NOMO-1 treated with DMSO at 0.1 percent for 48 hours (cell line): ENCODE data around the gene TRIM7.
A peak's percentile ranks its signal among the peaks of the same experiment; 100 is the strongest.
"Not testable (repeated sequence)": the region's sequence is repeated elsewhere in the genome, so short reads cannot be mapped to it uniquely, and the experiment has no call there.

Source experiments
- DNase-seq: peaks from one replicate; lab custom pipeline; 2025; ENCODE audit not compliant: unreplicated experiment; lab: John Stamatoyannopoulos, UW

TRIM7 gene

GRCh38 chr5:181156758-181157157, 48.2 kb downstream of the TRIM7 start:
- no peak for DNase-seq

GRCh38 chr5:181153814-181154213, 51.2 kb downstream of the TRIM7 start:
- DNase-seq: peak; percentile 14

GRCh38 chr5:181152406-181152805, 52.6 kb downstream of the TRIM7 start:
- no peak for DNase-seq

DNA sequence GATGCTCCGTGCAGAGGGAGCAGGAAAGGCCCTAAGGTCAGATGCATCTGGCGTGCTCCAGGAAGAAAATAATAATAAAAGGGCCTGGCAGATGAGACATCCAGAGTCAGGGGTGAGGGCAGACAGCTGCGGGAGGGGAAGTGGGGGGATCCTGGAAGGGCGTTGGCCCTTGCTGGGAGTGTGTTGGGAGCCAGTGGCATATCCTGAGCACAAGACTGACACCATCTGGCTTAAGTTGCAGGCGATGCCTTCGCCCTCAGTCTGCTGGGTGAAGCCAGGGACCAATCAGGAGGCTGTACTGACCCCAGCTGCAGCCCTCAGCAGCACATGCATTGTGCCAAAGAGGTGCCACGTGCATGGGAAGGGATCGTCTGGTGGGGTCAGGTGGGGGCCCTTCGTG, 53.9 kb downstream of the TRIM7 start:
- DNase-seq: no peak

- DNase-seq: no peak
Measured at GRCh38 chr5:181149806-181150733, 54.9 kb downstream of the TRIM7 start.

DNA sequence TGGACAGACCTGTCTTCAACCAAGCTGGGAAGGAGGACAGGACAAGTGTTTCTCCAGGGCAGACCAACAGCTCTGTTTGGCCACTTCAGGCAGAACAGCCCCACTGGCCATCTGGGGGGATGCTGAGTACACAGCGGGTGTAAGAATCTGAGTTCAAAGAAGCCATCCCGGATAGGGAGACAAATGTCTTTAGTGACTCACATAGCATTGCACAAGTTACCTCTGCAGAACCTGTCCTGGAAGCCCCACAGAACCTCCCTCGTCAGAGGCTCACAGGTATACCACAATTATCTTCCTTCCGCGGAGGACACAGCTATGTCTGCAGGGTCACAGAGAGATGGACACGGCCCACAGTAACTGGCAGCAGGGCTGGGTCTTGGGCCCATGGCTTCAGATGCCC, 55.6 kb downstream of the TRIM7 start:
- no peak for DNase-seq

GRCh38 chr5:181146927-181147636, 57.9 kb downstream of the TRIM7 start, which contains the start of gene OR2V2:
OR2V2 (plus strand) TSS chr5:181147586; CDS start chr5:181154943, 7,357 bp downstream.
- DNase-seq: not testable (repeated sequence)

DNA sequence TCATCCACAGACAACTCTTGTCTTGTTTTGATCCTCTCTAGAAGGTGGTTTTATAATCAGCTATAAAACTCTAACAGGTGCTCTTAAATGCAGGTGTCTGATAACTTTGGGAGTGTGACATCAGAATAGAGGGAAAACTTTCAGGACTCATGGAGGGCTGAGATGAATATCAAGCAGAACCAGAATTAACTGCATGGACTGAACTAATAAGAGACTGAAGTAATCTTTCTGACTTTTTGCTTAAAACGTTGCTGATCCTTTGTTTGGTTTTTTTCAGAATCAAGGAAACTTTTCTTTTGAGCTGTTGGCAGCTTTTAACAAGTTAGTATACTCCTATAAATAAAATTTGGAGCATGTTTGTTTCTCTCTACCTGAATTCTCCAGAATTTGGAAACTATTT, 59.9 kb downstream of the TRIM7 start:
- no peak for DNase-seq
